Measurements from ENCODE around the gene TAF10.

DNA sequence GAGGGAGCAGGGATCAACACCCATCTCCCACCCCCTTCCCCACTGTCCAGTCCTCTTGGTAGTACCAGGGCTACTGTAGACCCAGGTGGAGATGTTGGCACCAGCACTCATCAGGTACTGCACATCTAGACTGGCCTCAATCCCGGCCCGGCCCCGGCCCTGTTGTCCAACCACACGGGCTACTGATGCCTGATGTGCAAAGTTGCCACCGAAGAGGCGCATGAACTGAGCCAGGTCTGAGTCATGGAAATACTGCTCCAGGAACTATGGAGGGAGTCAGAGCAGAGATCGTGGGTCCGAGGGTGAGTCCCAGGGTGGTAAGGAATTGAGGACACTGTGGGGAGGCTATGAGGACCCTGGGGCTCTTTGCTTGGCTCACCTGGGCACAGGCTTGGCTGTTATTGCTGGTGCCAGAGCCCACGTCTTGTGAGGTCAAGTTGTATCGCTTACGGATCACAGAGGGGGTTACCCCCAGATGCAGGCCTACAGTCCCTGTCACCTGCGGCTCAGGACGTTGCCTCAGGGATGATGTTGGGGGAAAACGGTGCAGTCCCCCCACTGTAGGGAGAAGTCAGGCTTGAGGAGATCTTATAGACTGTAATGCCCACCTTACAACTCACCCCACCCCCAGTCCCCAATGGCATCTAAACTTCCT lies 4.7 kb upstream of the TAF10 start:
- TF ChIP-seq, protein P1, sequence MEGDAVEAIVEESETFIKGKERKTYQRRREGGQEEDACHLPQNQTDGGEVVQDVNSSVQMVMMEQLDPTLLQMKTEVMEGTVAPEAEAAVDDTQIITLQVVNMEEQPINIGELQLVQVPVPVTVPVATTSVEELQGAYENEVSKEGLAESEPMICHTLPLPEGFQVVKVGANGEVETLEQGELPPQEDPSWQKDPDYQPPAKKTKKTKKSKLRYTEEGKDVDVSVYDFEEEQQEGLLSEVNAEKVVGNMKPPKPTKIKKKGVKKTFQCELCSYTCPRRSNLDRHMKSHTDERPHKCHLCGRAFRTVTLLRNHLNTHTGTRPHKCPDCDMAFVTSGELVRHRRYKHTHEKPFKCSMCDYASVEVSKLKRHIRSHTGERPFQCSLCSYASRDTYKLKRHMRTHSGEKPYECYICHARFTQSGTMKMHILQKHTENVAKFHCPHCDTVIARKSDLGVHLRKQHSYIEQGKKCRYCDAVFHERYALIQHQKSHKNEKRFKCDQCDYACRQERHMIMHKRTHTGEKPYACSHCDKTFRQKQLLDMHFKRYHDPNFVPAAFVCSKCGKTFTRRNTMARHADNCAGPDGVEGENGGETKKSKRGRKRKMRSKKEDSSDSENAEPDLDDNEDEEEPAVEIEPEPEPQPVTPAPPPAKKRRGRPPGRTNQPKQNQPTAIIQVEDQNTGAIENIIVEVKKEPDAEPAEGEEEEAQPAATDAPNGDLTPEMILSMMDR (IDR thresholded peaks at IDR 0.05 in 4 of 5, conservative IDR thresholded peaks at IDR 0.05 in 1 of 5): no peak
- no peak for TF ChIP-seq POLR2A (IDR thresholded peaks at IDR 0.05)
